ENCODE data around the gene NTF3.

GRCh38 chr12:5402009-5402935 lies 29.6 kb upstream of the NTF3 start:
- TF ChIP-seq, protein P1, sequence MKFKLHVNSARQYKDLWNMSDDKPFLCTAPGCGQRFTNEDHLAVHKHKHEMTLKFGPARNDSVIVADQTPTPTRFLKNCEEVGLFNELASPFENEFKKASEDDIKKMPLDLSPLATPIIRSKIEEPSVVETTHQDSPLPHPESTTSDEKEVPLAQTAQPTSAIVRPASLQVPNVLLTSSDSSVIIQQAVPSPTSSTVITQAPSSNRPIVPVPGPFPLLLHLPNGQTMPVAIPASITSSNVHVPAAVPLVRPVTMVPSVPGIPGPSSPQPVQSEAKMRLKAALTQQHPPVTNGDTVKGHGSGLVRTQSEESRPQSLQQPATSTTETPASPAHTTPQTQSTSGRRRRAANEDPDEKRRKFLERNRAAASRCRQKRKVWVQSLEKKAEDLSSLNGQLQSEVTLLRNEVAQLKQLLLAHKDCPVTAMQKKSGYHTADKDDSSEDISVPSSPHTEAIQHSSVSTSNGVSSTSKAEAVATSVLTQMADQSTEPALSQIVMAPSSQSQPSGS (IDR thresholded peaks at IDR 0.05; ENCODE audit: low read length) = no peak
- TF ChIP-seq POLR2A (IDR thresholded peaks at IDR 0.05; ENCODE audit: control extremely low read depth in 1 of 2, low read depth in 2 of 2, low read length in 2 of 2) = no peak
